Hepatocyte (in vitro differentiated cells): Measurements from ENCODE around the gene RIMBP2.

ENCODE experiments used
- CTCF ChIP-seq: fragments of 200-600 bp; sonication (generic); IDR thresholded peaks from 2 replicates; pipeline ENCODE4 v1.5.1; 2016; ENCODE audit warnings: antibody characterized with exemption, mild to moderate bottlenecking; ENCODE audit not compliant: poor library complexity
- EZH2phosphoT487 ChIP-seq: fragments of 200-600 bp; sonication (generic); IDR thresholded peaks from one replicate; pipeline ENCODE4 v1.6.1; 2018; ENCODE audit warnings: antibody characterized with exemption, mild to moderate bottlenecking, low read depth, moderate library complexity; ENCODE audit not compliant: unreplicated experiment, severe bottlenecking

- TF ChIP-seq CTCF (no peak), EZH2phosphoT487 (no peak)
These were observed 277.4 kb downstream of the RIMBP2 start for GRCh38 chr12:130438711-130439110.
